ENCODE measurements around the gene SLC10A2. TPM values are rescaled to one million over a fixed set of nuclear protein-coding genes. Genes with fewer than 3 reads are reported as not detected.
A peak's percentile ranks its signal among the peaks of the same experiment; 100 is the strongest.
"Not testable (repeated sequence)": the region's sequence is repeated elsewhere in the genome, so short reads cannot be mapped to it uniquely, and the experiment has no call there.

The SLC10A2 gene, protein sequence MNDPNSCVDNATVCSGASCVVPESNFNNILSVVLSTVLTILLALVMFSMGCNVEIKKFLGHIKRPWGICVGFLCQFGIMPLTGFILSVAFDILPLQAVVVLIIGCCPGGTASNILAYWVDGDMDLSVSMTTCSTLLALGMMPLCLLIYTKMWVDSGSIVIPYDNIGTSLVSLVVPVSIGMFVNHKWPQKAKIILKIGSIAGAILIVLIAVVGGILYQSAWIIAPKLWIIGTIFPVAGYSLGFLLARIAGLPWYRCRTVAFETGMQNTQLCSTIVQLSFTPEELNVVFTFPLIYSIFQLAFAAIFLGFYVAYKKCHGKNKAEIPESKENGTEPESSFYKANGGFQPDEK
- 100 to 1,000 TPM in 3 of 4 donors, 1 to 10 TPM in 1; 5.0 to 579 (median 421) TPM for total RNA-seq

DNA sequence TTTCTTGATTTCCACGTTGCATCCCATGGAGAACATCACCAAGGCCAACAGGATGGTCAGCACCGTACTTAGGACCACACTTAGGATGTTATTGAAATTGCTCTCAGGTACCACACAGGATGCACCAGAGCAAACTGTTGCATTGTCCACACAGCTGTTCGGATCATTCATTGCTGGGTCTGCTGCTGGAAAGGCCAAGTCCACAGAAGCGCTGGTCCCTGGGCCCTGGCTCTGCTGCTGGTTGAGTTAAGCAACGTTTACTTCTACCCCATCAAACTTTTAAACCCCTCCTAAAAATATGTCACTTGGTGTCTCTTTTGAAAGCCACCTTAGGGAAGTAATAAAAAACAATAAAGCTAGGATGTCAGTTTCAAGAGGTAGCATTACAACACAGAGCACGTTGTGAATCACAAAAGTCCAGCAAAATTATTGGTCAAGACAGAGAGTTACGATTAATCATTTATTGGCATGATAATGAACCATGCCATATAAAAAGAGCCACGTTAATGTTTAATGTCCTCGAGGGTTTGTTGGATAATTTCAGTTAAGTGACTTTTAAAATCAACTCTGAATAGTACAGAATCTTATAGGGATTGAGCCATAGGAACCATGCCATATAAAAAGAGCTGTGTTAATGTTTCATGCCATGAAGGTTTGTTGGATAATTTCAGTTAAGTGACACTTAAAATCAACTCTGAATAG lies at the start of gene SLC10A2:
Gene SLC10A2 (minus strand): TSS at position 339 of the 702 bp plus-strand sequence. CDS start 168 bp downstream, at position 171.
- DNase-seq, result peak in 2 of 3 donors; percentile 51 to 56
- Histone ChIP-seq H3K4me3 (peak within 1 kb of the TSS in 3 of 4 donors; percentile 11 to 59 (median 56)), H3K36me3 (peaks cover 0 to 8% (median 0%) of the 10 kb centered on the region in 3 donors), H3K27me3 (no peaks in the 10 kb centered on the region), H3K9me3 (no peaks in the 10 kb centered on the region), H3K27ac (peak within 1 kb of the TSS in 2 of 4 donors; percentile 66 to 89), H3K4me1 (peaks cover 0 to 11% (median 0%) of the 10 kb centered on the region in 4 donors)
- TF ChIP-seq, protein P1, sequence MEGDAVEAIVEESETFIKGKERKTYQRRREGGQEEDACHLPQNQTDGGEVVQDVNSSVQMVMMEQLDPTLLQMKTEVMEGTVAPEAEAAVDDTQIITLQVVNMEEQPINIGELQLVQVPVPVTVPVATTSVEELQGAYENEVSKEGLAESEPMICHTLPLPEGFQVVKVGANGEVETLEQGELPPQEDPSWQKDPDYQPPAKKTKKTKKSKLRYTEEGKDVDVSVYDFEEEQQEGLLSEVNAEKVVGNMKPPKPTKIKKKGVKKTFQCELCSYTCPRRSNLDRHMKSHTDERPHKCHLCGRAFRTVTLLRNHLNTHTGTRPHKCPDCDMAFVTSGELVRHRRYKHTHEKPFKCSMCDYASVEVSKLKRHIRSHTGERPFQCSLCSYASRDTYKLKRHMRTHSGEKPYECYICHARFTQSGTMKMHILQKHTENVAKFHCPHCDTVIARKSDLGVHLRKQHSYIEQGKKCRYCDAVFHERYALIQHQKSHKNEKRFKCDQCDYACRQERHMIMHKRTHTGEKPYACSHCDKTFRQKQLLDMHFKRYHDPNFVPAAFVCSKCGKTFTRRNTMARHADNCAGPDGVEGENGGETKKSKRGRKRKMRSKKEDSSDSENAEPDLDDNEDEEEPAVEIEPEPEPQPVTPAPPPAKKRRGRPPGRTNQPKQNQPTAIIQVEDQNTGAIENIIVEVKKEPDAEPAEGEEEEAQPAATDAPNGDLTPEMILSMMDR (IDR thresholded peaks at IDR 0.05), result no peak
- peak in 1 of 2 donors; percentile 11 for TF ChIP-seq POLR2A (IDR thresholded peaks at IDR 0.05)

DNA sequence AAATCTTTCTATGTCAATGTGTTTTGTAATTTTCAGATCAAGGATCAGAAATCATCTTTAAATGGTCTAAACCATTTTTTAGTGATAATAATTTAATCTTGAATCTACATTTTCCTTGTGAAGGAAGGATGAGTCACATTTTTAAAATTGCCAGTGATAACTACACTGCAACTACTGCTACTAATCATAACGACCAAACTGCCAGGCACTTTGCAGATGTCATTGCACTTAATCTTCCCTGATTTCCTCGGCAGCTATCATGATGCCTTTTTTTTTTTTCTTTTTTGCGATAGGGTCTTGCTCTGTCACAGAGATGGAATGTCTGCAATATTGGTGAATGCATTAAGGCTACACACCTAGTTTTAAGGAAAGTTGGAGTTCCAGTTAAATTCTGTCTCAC lies 41.4 kb upstream of the SLC10A2 start:
- no peaks in the 10 kb centered on the region for H3K36me3 ChIP-seq
- DNase-seq, result no peak
- H3K27me3 ChIP-seq, result no peaks in the 10 kb centered on the region
- H3K9me3 ChIP-seq, result no peaks in the 10 kb centered on the region
- no peak overlapping the region for H3K27ac ChIP-seq
- TF ChIP-seq POLR2A (IDR thresholded peaks at IDR 0.05), result no peak
- TF ChIP-seq, protein P1 (IDR thresholded peaks at IDR 0.05), result no peak
- no peaks in the 10 kb centered on the region for H3K4me1 ChIP-seq
- H3K4me3 ChIP-seq, result no peak overlapping the region

DNA sequence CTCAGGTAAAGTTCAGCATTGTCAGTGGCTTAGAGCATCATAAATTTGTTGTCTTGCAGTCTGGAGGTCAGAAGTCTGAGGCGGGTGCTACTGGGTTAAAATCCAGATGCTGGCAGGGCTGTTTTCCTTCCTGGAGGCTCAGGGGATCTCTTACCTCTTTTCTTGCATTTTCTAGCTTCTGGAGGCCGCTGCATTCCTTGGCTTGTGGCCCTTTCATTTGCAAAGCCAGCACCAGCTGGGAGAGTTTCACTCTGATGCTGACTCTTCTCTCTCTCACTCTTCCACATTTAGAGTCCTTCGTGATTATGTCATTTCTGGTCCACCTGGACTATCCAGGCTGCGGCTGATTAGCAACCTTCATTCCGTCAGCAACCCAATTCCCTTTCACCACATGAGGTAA lies 38.1 kb upstream of the SLC10A2 start:
- Histone ChIP-seq H3K36me3 (no peaks in the 10 kb centered on the region), H3K27me3 (no peaks in the 10 kb centered on the region), H3K27ac (no peak overlapping the region), H3K9me3 (no peaks in the 10 kb centered on the region), H3K4me1 (no peaks in the 10 kb centered on the region), H3K4me3 (no peak overlapping the region)
- TF ChIP-seq POLR2A (IDR thresholded peaks at IDR 0.05), result no peak
- no peak for DNase-seq

DNA sequence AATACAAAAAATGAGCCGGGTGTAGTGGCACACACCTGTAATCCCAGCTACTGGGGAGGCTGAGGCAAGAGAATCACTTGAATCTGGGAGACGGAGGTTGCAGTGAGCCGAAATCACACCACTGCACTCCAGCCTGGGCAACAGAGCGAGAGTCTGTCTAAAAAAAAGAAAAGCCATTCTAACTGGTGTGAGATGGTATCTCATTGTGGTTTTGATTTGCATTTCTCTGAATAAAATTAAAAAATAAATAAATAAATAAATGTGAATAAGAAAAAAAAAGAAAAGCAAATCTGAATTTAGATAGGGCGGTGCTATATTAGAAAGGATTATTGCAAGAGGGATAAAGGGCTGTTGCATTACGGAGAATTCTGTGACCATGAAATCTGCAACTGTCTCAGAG lies 37.2 kb upstream of the SLC10A2 start:
- not testable (repeated sequence) for DNase-seq, H3K4me3 ChIP-seq, H3K9me3 ChIP-seq, H3K27ac ChIP-seq, H3K27me3 ChIP-seq, H3K36me3 ChIP-seq, H3K4me1 ChIP-seq

DNA sequence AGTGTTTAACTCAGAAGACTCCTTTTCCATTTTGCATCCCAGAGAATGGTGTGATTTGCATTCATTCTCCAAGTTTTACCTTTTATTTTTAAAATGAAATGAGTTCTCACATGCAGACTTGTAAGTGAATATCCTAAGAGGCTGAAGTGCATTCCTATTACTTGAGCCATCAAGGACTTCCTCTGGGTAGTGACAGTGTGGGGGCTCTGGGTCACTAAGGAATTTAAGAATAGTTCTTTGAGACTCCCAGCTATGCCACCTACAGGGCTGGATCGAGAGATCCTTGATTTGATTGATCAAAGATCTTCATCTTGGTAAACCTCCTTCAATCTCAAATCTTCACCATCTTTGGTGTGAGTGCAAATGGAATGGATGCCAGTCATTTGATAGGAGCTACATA lies 36.3 kb upstream of the SLC10A2 start:
- no peaks in the 10 kb centered on the region for H3K9me3 ChIP-seq
- no peak for DNase-seq
- TF ChIP-seq, protein P1 (IDR thresholded peaks at IDR 0.05), result no peak
- no peak for TF ChIP-seq POLR2A (IDR thresholded peaks at IDR 0.05)
- no peak overlapping the region for H3K4me3 ChIP-seq
- no peaks in the 10 kb centered on the region for H3K4me1 ChIP-seq
- no peak overlapping the region for H3K27ac ChIP-seq
- no peaks in the 10 kb centered on the region for H3K36me3 ChIP-seq
- H3K27me3 ChIP-seq, result no peaks in the 10 kb centered on the region

DNA sequence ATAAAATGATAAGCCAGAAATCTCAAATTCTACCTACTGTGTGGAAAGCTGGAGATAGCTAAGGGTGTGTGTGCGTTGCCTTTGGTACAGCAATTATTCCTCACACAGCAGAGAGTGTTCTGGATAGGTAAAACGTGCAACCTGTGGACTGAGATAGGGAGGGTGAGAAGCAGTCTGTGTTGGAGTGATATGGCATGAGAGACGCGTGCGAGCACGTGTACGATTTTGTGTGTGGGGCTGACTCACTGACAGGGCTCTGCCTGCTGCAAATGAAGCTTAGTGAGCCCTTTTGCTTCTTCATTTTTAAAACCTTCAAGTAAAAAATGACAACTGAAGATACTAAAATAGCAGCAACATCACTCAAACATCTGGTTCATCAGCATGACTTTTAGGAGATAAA lies 35.7 kb upstream of the SLC10A2 start:
- Histone ChIP-seq H3K27me3 (no peaks in the 10 kb centered on the region), H3K4me1 (no peaks in the 10 kb centered on the region), H3K27ac (no peak overlapping the region), H3K36me3 (no peaks in the 10 kb centered on the region), H3K9me3 (no peaks in the 10 kb centered on the region), H3K4me3 (no peak overlapping the region)
- no peak for DNase-seq
- TF ChIP-seq POLR2A (IDR thresholded peaks at IDR 0.05), result no peak
- TF ChIP-seq, protein P1 (IDR thresholded peaks at IDR 0.05), result no peak

Data from Peyer's patch (tissue), 4 donors.